COLO668 (cell line): ENCODE data around the gene NOXRED1.

Experiments
- DNase-seq: peaks from one replicate; lab custom pipeline; 2025; ENCODE audit not compliant: unreplicated experiment; lab: John Stamatoyannopoulos, UW

Gene NOXRED1

DNA sequence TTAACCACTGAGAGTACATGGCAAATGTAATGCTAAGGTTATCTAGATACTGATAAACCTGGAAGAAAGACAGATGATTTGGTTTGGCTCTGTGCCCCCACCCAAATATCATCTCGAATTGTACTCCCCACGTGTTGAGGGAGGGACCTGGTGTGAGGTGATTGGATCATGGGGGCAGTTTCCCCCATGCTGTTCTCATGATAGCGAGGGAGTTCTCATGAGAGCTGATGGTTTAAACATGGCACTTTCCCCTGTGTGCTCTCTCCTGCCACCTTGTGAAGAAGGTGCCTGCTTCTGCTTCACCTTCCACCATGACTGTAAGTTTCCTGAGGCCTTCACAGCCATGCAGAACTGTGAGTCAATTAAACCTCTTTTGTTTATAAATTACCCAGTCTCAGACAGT lies 14.2 kb downstream of the NOXRED1 start:
- DNase-seq, result peak; percentile 17

DNA sequence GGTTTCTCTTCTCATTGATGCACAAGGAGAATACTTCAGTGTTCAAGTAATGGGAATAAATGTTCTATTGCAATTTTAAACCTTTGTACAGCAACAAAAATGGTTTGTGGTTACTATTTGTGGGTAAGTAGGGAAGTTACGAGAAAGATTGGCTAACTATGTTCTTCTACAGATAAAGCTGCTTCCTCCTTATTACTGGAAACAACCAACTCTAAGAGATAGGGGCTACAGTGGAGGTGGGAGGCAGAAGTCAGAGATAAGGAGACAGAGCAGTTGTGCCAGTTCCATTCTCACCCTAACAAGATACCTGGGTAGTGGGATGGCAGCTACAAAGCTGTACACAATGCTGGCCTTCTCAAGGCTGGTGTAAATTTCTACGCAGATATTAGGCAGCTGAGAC lies 16.2 kb downstream of the NOXRED1 start:
- no peak for DNase-seq

DNA sequence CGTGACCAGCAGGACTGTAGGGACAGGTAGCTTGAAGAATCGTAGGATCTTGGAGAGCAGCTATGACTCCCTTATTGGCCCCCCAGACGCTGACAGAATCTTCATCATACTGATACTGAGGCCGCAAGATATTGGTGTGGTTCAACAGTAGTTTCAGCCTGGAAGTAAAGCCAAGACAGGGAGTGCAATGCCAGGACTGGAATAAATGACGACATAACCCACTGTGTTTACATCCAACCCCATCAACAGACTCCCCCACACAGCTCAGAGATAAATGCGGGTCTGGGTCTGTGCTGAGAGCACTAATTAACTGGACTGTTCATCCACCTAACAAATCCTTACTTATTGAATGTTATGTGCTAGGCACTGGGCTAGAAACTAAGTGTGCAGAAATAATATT lies 16.6 kb downstream of the NOXRED1 start:
- no peak for DNase-seq

DNA sequence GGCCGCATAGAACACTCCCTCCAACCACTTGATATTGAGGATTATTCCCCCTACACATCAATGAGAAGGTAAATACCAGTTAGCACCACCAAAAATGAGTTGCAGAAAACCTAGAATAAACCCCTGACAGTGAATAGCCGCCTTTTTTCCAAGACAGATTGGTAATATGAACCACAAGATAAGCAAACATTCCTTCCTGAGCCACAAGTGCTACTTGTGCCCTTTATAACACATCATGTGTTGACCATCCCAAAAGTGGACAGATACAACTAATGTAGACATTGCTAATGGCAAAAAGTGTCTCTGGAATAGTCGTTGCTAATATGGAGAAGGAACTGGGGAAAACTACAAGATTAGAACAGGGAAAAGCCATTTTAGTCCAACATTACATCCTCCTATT lies 17.2 kb downstream of the NOXRED1 start:
- DNase-seq, result no peak

DNA sequence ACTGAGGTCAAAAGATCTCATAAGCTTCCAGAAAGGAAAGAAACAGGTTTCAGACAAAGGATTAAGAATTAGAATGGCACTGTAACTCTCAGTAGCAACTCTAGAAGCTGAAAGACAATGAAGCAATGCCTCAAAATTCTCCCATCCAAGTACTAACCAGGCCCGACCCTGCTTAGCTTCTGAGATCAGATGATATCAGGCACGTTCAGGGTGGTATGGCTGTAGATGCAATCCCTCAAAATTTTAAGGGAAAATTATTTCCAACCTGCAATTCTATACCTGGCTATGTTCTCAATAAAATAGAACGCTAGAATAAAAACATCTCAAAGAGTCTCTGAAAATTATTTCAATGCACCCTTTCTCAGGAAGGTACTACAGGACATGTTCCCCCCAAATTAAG lies 19.6 kb downstream of the NOXRED1 start:
- no peak for DNase-seq

DNA sequence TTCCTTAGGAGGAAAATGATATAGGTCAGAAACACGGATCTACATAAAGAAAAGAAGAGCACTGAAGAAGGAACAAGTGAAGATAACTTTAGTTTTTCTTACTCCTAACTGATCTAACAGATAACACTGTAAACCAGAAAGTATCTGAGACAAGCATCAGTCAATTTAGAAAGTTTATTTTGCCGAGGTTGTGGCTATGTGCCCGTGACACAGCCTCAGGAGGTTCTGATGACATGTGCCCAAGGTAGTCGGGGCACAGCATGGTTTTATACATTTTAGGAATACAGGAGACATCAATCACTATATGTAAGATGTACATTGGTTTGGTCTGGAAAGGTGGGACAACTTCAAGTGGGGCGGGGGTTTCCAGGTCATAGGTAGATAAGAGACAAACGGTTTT lies 23.1 kb downstream of the NOXRED1 start:
- DNase-seq, result no peak

DNA sequence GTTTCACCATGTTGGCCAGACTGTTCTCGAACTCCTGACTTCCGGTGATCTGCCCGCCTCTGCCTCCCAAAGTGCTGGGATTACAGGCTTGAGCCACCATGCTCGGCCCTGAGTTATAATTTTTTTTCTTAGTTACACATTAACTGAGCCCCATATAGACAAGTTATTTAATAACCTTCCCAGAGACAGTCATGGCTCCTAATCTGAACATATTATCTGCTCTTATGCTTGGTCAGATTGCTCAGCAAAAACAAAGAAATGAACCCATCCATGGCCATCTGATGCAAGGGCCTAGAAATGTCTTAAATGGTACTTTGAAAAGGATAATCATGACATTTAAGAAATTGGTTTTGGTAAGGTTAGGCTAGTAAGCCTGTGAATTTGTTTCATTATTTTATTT lies 33.1 kb downstream of the NOXRED1 start:
- DNase-seq, result no peak

DNA sequence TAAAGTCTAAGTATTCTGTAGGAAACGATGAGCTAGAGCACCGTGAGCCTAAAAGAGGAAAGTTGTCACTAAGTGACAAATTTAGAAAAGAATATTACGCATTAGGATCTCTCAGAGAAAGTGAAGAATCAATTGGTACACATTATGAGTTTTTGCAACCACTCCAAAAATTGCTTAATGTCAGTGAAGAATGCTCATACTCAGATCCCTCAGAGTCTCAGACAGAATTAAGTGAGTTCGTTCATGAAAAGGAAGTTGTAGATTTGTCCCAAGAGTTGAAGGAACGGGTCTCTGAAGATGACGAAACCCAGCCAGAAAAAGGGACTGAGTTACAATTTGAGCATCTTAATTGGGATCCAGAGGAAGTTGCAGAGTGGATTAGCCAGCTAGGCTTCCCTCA lies 44.6 kb downstream of the NOXRED1 start:
- no peak for DNase-seq

DNA sequence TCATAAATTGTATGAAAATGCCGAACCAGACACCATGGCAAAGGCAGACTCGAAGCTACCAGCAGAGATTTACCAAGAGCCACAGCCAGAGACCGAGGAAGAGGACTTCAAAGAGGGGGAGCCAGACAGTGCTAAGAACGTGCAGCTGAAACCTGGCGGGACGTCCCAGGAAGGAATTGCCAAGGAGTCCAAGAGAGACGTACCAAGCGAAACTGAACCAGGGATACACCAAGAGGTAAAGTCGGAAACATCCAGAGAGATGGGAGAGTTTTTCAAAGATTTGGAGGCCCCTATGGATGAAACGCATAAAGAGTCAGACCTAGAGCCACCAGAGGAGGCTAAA lies 45.9 kb downstream of the NOXRED1 start:
- no peak for DNase-seq

DNA sequence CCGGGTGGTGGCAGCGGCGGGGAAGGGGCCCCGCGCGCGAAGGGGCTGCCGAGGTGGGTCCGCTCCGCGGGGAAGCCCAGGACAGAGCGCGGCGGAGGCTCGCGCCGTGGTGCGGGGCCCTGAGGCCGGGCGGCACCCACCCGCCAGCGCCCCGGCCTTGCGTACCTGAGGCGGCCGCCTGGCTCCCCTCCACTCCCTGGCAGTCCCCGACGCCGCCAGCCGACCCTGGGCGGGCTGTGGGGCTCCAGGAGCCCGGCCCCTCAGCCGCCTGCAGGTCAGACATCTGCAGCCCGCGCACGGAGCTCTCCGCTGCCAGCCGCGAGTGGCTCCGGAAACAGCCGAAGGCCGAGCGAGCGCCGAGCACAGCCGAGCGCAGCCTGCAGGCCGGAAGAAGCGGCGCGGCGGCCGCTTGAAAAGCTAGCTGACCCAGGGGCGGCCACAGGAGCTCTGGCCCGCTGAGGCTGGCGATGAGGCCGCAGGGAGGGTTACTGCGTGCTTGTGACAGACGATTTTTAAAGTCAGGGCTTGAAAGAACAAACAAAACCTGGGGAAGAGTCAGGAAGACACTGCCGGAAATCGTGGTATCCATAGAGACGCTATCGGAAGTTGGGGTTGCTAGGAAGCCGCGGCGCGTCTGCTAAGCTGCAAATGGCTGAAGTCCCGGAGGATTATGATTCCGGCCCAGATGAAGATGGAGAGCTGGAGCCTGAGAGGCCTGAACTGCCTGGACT lies 46.4 kb downstream of the NOXRED1 start, which contains the start of the genes SAMD15 and TMED8:
Gene SAMD15, plus strand, starts transcription at position 609 of the 731 bp plus-strand sequence. Its CDS starts 40 bp downstream, at position 649.
Gene TMED8, minus strand, starts transcription at position 324 of the 731 bp plus-strand sequence. Its CDS starts 41 bp downstream, at position 283.
- peak; percentile 90 for DNase-seq

DNA sequence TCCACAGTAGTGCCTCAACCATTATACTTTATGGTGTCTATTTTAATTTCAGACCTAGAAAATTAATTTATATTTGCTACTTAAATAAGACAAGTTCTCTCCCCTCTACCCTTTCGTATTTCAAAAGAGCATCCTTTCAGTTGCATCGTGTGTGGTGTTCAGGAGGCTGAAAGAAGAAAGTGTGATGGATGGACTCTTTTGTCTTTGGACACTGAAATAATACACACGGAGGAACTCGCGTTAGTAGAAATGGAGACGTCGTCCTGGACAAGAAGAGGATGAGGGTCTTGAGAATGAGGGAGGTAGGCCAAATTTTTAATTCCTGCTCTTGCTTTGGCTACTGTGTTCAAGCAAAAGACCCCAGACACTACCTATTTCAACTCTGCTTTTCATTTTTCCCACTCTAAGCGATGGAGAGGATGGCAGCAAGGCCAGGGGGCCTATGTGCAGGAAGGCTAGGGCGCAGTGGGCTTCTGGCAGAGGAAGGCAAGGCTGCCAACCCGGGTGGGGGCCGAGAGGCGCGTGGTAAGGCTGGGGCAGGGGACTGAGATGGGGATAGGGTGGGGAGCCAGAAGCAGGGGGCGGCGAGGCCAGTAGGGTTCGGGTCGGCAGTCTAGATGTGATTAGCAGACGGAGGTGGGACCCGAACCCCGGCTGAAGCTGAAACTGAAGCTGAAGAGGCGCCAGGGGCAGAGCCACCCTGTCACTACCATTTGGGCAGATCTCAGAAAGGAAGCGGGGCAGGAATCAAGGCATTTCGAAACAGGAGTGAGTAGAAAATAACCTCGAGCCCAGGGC lies 47.2 kb downstream of the NOXRED1 start:
- peak; percentile 61 for DNase-seq

DNA sequence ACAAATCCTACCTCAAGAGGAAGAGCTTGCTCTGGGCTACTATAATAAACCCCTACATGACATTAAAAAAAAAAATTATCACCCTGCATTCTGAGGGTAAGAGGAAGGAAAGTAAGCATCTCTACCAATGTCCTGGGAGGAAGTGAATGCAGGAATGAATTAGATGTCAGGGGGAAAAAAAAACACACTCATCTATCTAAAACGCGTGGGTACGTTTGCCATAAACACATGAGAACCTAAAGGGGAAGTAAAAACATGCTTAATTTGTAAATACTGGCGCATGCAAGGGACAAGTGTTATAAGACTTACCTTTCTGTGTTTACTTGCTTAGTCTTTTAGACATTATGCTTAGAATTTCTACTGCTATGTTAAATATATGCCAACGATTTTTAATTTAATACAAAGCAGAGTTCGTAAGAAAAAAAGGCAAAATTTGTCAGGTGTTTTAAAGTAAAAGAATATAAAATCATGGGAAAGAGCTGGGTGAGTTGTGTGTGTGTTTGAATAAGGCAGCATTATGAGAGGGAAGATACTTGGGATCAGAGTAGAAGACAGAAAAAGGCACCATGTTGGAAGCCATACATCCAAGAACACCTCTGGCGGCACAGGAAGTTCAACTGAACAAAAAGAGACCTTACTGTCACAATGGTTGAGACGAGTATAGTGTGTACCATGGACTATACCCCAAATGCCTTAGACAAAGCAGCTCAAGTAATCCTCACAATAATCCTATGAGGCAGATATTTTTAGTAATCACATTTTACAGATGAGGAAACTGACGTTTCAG lies 48.0 kb downstream of the NOXRED1 start:
- no peak for DNase-seq

DNA sequence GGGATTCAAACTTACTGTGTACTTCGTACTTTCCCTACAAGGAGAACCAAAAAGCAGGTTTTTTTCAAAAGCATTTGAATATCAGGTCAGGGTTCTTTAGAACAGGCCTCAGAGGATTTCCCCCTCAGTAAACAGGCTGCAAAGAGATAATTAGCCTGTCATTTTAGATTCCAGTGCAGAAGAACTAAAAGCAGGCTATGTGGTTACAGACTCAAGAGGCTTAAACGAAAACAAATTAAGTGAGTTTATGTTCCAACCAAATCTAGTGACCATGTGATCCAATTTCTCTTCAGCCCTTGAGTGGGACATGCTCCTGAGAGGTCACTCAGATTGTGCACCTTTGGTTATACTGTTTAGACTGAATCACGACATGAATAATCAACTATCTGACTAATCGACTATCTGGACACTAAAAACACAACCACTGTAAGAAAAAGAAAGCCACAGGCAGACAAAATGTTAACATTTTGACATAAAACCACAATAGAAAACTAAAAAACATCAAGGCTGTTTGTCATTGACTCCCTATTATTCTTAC lies 51.0 kb downstream of the NOXRED1 start:
- DNase-seq, result no peak

DNA sequence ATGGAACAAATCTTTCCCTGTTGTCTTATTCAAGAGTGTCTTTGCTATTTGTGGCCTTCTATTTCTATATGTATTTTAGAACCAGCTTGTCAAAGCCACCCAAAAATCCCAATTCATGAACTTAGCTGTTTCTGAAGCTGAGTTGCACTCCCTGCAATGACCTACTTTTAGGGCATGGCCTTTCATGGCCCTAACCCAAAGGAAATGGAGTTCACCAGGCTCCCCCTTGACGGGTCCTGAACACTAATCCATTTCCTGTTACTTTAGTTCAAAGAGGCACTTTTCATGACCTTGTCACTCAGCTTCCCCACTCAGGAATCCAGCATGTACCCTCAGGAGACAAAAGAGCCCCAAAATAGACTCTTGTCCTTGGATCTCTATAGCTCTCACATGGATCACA lies 54.0 kb downstream of the NOXRED1 start:
- DNase-seq, result no peak

DNA sequence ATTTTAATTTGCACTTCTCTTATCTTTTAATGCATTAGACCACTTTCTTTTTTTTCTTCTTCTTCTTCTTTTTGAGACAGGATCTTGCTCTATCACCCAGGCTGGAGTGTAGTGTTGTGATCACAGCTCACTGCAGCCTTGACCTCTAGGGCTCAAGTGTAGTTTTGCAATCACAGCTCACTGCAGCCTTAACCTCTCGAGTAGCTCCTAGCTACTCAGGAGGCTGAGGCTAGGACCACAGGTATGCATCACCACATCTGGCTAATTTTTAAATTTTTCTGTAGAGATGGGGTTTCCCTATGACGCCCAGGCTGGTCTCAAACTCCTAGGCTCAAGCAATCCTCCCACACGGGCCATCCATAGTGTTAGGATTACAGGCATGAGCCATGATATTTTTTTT lies 59.2 kb downstream of the NOXRED1 start:
- DNase-seq, result no peak

DNA sequence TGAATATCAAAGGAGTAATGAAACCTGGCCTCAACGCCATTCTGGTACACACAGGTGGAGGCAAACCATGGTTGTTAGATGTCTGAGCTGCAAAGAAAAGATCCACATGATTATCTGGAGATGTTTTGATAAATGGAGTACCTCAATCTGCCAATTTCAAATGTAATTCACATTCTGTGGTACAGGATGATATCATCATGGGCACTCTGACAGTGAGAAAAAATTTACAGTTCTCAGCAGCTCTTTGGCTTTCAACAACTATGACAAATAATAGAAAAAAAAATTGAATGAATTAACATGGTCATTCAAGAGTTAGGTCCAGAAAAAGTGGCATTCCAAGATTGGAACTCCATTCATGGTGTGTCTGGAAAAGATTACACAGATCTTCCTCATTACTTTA lies 63.7 kb downstream of the NOXRED1 start:
- no peak for DNase-seq

DNA sequence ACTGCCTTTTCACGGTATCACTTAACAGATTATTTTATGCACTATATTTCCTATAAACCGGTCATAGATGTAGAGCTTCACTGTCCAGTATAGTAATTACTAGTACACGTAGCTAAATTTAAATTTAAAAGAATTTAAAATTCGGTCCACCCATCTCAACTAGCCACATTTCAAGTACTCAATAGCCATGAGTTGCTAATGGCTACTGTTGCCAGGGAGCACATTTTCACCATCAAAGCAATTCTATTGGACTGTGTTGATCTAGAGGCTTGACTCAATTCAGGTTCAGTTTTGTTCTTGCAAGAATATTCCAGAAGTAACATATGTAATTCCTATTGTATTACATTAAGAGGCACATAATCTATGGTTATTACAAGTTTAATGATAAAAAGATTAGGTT lies 66.4 kb downstream of the NOXRED1 start:
- DNase-seq, result no peak

DNA sequence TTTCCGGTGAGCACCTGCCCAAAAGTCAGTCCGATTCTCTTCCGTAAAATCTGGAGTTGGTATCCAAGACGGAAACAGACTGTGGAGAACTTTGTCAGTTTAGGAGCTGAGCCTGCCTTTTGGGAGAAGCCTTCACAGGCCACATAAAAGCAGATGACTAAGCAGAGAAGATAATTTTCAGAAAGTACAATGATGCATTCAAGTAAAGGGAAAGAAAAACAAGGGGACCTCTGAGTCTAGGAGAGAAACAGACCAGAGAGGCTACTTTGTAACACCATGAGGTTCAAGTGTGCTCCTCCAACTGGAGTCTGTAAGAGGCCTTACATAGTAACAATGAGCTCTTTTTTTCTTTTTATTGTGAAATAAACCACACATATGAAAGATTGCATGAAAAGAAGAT lies 67.5 kb downstream of the NOXRED1 start:
- DNase-seq, result no peak

DNA sequence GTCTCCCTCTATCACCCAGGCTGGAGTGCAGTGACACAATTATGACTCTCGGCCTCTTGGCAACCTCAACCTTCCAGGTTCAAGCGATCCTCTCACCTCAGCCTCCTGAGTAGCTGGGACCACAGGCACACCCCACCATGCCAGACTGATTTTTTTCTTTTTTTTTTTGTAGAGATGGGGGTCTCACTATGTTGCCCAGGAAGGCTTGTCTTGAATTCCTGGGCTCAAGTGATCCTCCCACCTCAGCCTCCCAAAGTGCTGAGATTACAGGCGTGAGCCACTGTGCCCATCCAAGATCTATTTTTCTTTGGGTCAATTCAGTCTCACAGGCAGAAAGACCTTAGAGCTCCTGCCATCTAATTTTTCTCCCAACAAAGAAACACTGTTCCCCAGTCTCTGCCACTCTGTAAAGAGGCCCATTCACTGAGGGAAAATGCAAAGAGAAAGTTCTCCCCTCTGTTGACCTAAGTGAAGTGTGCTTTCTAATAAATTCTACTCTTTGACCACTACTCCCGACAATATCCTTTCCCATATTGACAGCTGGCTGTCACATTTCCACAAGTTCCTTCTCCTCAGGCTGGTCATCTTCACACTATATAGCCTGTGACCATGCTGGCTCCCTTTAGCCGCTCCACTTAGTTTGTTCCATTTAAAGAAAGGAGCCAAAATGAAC lies 69.7 kb downstream of the NOXRED1 start:
- no peak for DNase-seq

DNA sequence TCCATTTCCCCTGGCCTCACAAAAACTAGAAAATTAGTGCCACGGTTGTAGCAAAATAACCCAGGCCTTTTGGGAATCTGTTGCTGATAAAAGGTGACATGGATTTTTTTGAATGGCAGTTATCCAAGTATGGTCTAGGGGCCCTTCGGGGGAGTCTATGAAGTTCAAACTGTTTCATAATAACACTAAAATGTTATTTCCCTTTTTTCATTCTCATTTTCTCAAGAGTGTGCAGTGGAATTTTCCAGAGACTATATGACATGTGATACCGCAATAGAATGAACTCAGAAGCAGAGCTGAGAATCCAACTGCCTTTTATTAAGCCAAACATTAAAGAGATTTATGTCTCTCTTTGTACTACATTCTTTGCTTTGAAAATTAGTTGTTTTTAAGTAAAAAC lies 75.6 kb downstream of the NOXRED1 start:
- no peak for DNase-seq

DNA sequence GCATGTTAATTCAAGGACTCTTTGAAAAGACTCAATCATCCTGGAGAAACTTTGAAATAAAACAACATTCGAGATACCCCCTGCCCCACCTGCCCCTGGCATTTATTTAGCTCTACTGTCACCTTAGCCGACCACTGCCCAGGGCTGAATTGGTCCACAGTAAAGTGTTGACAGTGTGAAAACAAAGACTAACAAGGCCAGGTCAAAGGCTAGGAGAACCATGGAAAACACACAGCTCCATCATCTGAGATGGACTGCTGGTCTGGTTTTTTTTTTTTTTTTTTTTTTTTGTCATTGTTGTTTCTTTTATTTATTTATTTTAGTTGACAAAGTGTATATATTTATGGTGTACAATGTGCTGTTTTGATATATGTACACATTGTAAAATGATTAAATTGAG lies 76.8 kb downstream of the NOXRED1 start:
- DNase-seq, result no peak
